ENCODE results near the gene EML4.

Gene EML4

GRCh38 chr2:42196070-42196402 lies 26.9 kb downstream of the EML4 start:
- no peak for DNase-seq (ENCODE audit: low read depth)

- DNase-seq (ENCODE audit: low read depth) = peak; percentile 69
These were observed 27.5 kb downstream of the EML4 start for GRCh38 chr2:42196403-42197267.

GRCh38 chr2:42197792-42198191 lies 28.6 kb downstream of the EML4 start:
- no peak for DNase-seq (ENCODE audit: low read depth)

- no peak for DNase-seq (ENCODE audit: low read depth)
These were observed 29.3 kb downstream of the EML4 start for GRCh38 chr2:42198466-42198865.

GRCh38 chr2:42199002-42199401 lies 29.8 kb downstream of the EML4 start:
- DNase-seq (ENCODE audit: low read depth) = no peak

- no peak for DNase-seq (ENCODE audit: low read depth)
These were observed 30.5 kb downstream of the EML4 start for GRCh38 chr2:42199626-42200025.

- DNase-seq (ENCODE audit: low read depth) = no peak
These were observed 32.0 kb downstream of the EML4 start for GRCh38 chr2:42200926-42201855.

GRCh38 chr2:42202634-42203008 lies 33.5 kb downstream of the EML4 start:
- DNase-seq (ENCODE audit: low read depth) = no peak

GRCh38 chr2:42203792-42204191 lies 34.6 kb downstream of the EML4 start:
- DNase-seq (ENCODE audit: low read depth) = no peak

GRCh38 chr2:42205337-42205736 lies 36.2 kb downstream of the EML4 start:
- no peak for DNase-seq (ENCODE audit: low read depth)

- DNase-seq (ENCODE audit: low read depth) = no peak
These were observed 38.7 kb downstream of the EML4 start for GRCh38 chr2:42207826-42208225.

GRCh38 chr2:42210203-42210602 lies 41.0 kb downstream of the EML4 start:
- DNase-seq (ENCODE audit: low read depth) = no peak

GRCh38 chr2:42211291-42211690 lies 42.1 kb downstream of the EML4 start:
- no peak for DNase-seq (ENCODE audit: low read depth)

- DNase-seq (ENCODE audit: low read depth) = no peak
These were observed 45.5 kb downstream of the EML4 start for GRCh38 chr2:42214669-42215068.

- peak; percentile 45 for DNase-seq (ENCODE audit: low read depth)
These were observed 47.5 kb downstream of the EML4 start for GRCh38 chr2:42216694-42217093.

- DNase-seq (ENCODE audit: low read depth) = no peak
These were observed 48.2 kb downstream of the EML4 start for GRCh38 chr2:42217307-42217706.

GRCh38 chr2:42217914-42218313 lies 48.8 kb downstream of the EML4 start:
- no peak for DNase-seq (ENCODE audit: low read depth)

- DNase-seq (ENCODE audit: low read depth) = no peak
These were observed 49.6 kb downstream of the EML4 start for GRCh38 chr2:42218712-42219111.

- DNase-seq (ENCODE audit: low read depth) = no peak
These were observed 50.0 kb downstream of the EML4 start for GRCh38 chr2:42219160-42219559.

GRCh38 chr2:42220566-42220965 lies 51.4 kb downstream of the EML4 start:
- no peak for DNase-seq (ENCODE audit: low read depth)

- DNase-seq (ENCODE audit: low read depth) = no peak
These were observed 54.1 kb downstream of the EML4 start for GRCh38 chr2:42223067-42223854.

- peak; percentile 14 for DNase-seq (ENCODE audit: low read depth)
These were observed 54.7 kb downstream of the EML4 start for GRCh38 chr2:42223855-42224268.
